Colonic mucosa (tissue), 4 donors: ENCODE measurements around the gene PHACTR3. TPM values are rescaled to one million over a fixed set of nuclear protein-coding genes. Genes with fewer than 3 reads are reported as not detected.

Experiments used
- DNase-seq: peaks from one replicate; pipeline ENCODE4 v3.0.0-alpha.2; 2020
- H3K27ac ChIP-seq: fragments of 200-600 bp; one replicate; pipeline ENCODE4 v1.8.0; 2021
- H3K27me3 ChIP-seq: fragments of 200-600 bp; one replicate; pipeline ENCODE4 v1.8.0; 2021
- H3K36me3 ChIP-seq: fragments of 200-600 bp; one replicate; pipeline ENCODE4 v1.8.0; 2021
- H3K4me1 ChIP-seq: fragments of 200-600 bp; one replicate; pipeline ENCODE4 v1.8.0; 2021; ENCODE audit warnings: mild to moderate bottlenecking
- H3K4me3 ChIP-seq: fragments of 200-600 bp; one replicate; pipeline ENCODE4 v1.8.0; 2021
- H3K9ac ChIP-seq, 2 donors: one replicate each; pipeline ENCODE4 v1.7.0; 2013; ENCODE audit warnings: control low read depth in 2 of 2, low read depth in 2 of 2, low read length in 2 of 2
- H3K9me3 ChIP-seq: fragments of 200-600 bp; one replicate; pipeline ENCODE4 v1.8.0; 2021
- intact Hi-C: fragments of 100-400 bp; cut with DNase I; formaldehyde crosslinking; loops from one replicate; pipeline ENCODE4 v1.14.1; 2022
- total RNA-seq, 2 donors: library from RNA; stranded (reverse); fragmentation: NEBNext Ultra II Directional in 1 of 2; extraction: Animal tissue kit (Norgen Biotek cat#: 25700) in 1 of 2; gene quantifications; one replicate each; pipeline ENCODE4 v1.2.1, GENCODE V29; 2021
- TF ChIP-seq, protein P1 (sequence below): fragments of 200-600 bp; IDR thresholded peaks from one replicate; pipeline ENCODE4 v1.8.0; 2022; ENCODE audit warnings: antibody characterized with exemption, mild to moderate bottlenecking
- donor health status: healthy.
- donor health status: DM: no; HTN: no; CAD: no.
- donor health status: DM: no; HTN: no; CAD: no.

The PHACTR3 gene
- total RNA-seq, 2 donors from 2014 or later, result 0.44 to 0.53 TPM

GRCh38 chr20:59785986-59786795 lies 181.9 kb downstream of the PHACTR3 start:
- H3K27ac ChIP-seq, result no peak overlapping the region
- no peaks in the 10 kb centered on the region for H3K4me1 ChIP-seq
- H3K9me3 ChIP-seq, result no peaks in the 10 kb centered on the region
- H3K9ac ChIP-seq, result no peak overlapping the region
- H3K27me3 ChIP-seq, result no peaks in the 10 kb centered on the region
- TF ChIP-seq, protein P1, sequence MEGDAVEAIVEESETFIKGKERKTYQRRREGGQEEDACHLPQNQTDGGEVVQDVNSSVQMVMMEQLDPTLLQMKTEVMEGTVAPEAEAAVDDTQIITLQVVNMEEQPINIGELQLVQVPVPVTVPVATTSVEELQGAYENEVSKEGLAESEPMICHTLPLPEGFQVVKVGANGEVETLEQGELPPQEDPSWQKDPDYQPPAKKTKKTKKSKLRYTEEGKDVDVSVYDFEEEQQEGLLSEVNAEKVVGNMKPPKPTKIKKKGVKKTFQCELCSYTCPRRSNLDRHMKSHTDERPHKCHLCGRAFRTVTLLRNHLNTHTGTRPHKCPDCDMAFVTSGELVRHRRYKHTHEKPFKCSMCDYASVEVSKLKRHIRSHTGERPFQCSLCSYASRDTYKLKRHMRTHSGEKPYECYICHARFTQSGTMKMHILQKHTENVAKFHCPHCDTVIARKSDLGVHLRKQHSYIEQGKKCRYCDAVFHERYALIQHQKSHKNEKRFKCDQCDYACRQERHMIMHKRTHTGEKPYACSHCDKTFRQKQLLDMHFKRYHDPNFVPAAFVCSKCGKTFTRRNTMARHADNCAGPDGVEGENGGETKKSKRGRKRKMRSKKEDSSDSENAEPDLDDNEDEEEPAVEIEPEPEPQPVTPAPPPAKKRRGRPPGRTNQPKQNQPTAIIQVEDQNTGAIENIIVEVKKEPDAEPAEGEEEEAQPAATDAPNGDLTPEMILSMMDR, result no peak
- DNase-seq, result no peak
- no peak overlapping the region for H3K4me3 ChIP-seq
- no peaks in the 10 kb centered on the region for H3K36me3 ChIP-seq
- intact Hi-C loops, result no loop called here

DNA sequence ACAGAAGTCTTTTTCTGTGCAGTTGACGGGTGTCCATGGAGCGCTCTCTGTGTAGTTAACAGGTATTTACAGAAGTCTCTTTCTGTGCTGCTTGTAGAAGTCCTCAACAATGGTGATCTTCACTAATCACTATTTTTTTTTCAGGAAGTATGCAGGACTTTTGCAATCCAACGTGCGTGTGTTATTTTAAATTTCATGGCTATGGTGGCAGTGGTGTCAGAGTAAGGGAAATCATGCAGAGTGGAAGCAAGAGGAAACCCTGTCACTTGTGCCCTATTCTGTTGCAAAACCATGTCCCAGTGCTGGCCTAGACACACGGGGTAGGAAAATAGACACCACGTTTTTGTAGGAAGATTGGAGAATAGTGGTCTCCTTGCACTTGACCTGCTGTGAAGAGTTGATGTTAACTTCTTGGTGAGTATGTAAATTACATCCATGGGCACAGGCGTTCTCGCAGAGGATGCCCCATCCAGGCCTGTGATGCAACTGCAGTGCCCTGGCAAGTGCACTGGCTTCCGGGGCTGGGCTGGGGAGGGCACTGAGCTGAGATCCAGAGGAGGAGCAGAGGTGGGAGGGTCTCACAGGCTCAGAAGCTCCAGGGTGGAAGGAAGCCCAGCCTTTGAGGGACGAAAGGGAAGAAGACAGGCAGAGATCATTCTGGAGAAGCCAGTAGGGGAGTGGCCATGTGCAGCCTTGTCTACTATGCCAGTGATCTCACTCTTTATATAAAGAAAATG lies 182.6 kb downstream of the PHACTR3 start:
- Histone ChIP-seq H3K9ac (no peak overlapping the region), H3K27me3 (no peaks in the 10 kb centered on the region), H3K36me3 (no peaks in the 10 kb centered on the region), H3K4me1 (no peaks in the 10 kb centered on the region), H3K9me3 (no peaks in the 10 kb centered on the region), H3K4me3 (no peak overlapping the region), H3K27ac (no peak overlapping the region)
- TF ChIP-seq, protein P1, result no peak
- no peak for DNase-seq
- intact Hi-C loops, result no loop called here

GRCh38 chr20:59787538-59787890 lies 183.2 kb downstream of the PHACTR3 start:
- H3K36me3 ChIP-seq, result no peaks in the 10 kb centered on the region
- H3K27me3 ChIP-seq, result no peaks in the 10 kb centered on the region
- no peak for DNase-seq
- H3K9ac ChIP-seq, result no peak overlapping the region
- no peaks in the 10 kb centered on the region for H3K9me3 ChIP-seq
- intact Hi-C loops, result no loop called here
- TF ChIP-seq, protein P1, result no peak
- H3K27ac ChIP-seq, result no peak overlapping the region
- no peaks in the 10 kb centered on the region for H3K4me1 ChIP-seq
- no peak overlapping the region for H3K4me3 ChIP-seq

DNA sequence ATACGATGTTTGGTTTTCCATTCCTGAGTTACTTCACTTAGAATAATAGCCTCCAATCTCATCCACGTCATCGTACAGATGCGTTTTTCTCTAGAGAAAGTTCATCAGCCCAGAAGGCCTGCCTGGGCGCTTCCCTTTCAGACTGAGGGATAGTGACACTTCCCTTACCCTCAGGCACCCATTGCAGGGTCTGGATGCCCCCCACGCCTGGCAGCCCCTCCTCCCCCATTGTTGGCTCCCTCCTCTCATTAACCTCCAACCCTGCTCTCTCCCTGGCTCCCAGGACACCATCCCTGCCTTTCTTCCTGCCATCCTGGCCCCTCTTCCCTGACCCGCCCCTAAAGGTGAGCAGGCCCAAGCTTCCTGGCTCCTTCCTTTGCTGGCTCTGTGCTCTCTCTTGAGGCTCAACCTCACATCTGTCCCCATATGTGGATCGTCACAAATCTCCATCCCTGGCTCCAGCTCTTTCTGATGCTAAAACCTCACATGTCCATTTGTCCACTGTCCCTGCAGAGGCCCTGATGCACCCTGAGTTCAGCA lies 183.9 kb downstream of the PHACTR3 start:
- Histone ChIP-seq H3K9me3 (no peaks in the 10 kb centered on the region), H3K36me3 (no peaks in the 10 kb centered on the region), H3K4me1 (no peaks in the 10 kb centered on the region), H3K9ac (no peak overlapping the region), H3K4me3 (no peak overlapping the region), H3K27me3 (no peaks in the 10 kb centered on the region), H3K27ac (no peak overlapping the region)
- no peak for DNase-seq
- TF ChIP-seq, protein P1, result no peak
- intact Hi-C loops, result no loop called here

DNA sequence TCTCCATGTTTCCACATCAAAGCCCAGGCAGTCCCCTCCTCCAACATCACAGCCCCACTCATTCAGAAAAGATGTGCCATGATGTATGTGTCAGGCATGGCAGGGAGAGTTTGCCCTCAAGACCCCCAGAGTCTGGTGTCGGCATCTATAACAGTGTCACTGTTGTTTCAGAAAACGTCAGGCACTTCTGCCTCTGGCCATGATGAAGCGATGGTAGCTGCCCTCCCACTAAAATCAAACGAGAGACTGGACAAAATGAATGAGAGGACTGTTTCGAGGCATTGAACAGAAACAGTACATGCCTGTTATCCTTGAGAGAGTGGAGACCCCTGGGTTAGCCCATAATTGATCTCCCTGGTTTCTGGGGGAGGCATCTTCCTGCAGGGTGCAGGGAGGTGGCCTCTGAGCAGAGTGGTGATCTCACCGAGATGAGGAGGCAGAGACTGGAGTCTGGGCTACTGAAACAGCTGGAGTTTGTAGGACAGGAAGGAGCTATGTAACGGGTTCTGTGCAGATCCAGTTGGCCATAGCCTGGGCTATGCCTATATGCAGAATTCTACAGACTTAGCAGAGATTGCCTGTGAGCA lies 184.6 kb downstream of the PHACTR3 start:
- no peak overlapping the region for H3K9ac ChIP-seq
- H3K27me3 ChIP-seq, result no peaks in the 10 kb centered on the region
- H3K4me3 ChIP-seq, result no peak overlapping the region
- intact Hi-C loops, result no loop called here
- no peak overlapping the region for H3K27ac ChIP-seq
- TF ChIP-seq, protein P1, result no peak
- H3K36me3 ChIP-seq, result no peaks in the 10 kb centered on the region
- no peaks in the 10 kb centered on the region for H3K4me1 ChIP-seq
- H3K9me3 ChIP-seq, result no peaks in the 10 kb centered on the region
- no peak for DNase-seq
